Left ventricle myocardium inferior (tissue), 1 donor: Measurements from ENCODE around the gene NFKBIE. TPM values are rescaled to one million over a fixed set of nuclear protein-coding genes. Genes with fewer than 3 reads are reported as not detected.

ENCODE experiments used
- DNase-seq: peaks from one replicate; pipeline ENCODE4 v3.0.0-alpha.2; 2020
- H3K27ac ChIP-seq: fragments of 200-600 bp; replicated peaks from 2 replicates; pipeline ENCODE4 v1.8.0; 2021
- H3K27me3 ChIP-seq: fragments of 200-600 bp; 2 replicates; pipeline ENCODE4 v1.8.0; 2021; ENCODE audit warnings: low read depth
- H3K36me3 ChIP-seq: fragments of 200-600 bp; 2 replicates; pipeline ENCODE4 v1.8.0; 2021
- H3K4me1 ChIP-seq: fragments of 200-600 bp; 2 replicates; pipeline ENCODE4 v1.8.0; 2021
- H3K4me3 ChIP-seq: fragments of 200-600 bp; 2 replicates; pipeline ENCODE4 v1.8.0; 2021; ENCODE audit warnings: mild to moderate bottlenecking, moderate library complexity
- H3K9me3 ChIP-seq: fragments of 200-600 bp; replicated peaks from 2 replicates; pipeline ENCODE4 v1.8.0; 2021
- CTCF ChIP-seq: fragments of 200-600 bp; IDR thresholded peaks from 2 replicates; pipeline ENCODE4 v1.8.0; 2021; ENCODE audit warnings: antibody characterized with exemption, mild to moderate bottlenecking, borderline replicate concordance
- intact Hi-C: fragments of 100-400 bp; cut with micrococcal nuclease; formaldehyde crosslinking; loops from one replicate; pipeline ENCODE4 v1.11.0; 2022
- total RNA-seq: library from RNA; stranded (reverse); fragmentation: NEBNext Ultra II Directional; extraction: Animal tissue kit (Norgen Biotek cat#: 25700); gene quantifications from one replicate; pipeline ENCODE4 v1.2.1, GENCODE V29; 2021
- donor health status: DM: no; HTN: yes; CAD: no; lungs with severe emphysema.

NFKBIE gene
- total RNA-seq, 1 donor from 2014 or later = 2.1 TPM

DNA sequence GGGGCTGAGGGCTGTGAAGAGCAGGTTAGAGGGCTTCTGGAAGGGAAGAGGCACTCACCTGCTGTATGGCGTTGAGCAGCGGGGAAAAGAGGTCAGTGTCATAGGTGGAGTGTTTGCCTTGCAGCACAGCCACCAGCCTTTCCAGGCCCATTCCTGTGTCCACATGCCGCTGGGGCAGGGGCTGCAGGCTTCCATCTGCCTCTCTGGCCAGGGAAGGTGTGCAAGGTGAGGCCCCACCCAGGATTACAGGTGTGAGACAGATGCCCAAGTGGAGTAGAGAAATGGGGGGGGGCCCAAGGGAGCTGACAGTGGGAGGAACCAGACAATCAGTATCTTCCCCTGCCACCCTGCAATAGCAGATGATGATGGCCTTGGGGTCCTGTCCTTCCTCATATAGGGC is 44.9 kb upstream of the NFKBIE start:
- DNase-seq = no peak
- no peaks in the 10 kb centered on the region for H3K9me3 ChIP-seq
- intact Hi-C loops = no loop called here
- TF ChIP-seq CTCF = no peak
- no peak overlapping the region for H3K4me3 ChIP-seq
- H3K36me3 ChIP-seq = peaks cover 64% of the 10 kb centered on the region
- H3K4me1 ChIP-seq = peaks cover 40% of the 10 kb centered on the region
- no peak overlapping the region for H3K27ac ChIP-seq
- no peaks in the 10 kb centered on the region for H3K27me3 ChIP-seq

DNA sequence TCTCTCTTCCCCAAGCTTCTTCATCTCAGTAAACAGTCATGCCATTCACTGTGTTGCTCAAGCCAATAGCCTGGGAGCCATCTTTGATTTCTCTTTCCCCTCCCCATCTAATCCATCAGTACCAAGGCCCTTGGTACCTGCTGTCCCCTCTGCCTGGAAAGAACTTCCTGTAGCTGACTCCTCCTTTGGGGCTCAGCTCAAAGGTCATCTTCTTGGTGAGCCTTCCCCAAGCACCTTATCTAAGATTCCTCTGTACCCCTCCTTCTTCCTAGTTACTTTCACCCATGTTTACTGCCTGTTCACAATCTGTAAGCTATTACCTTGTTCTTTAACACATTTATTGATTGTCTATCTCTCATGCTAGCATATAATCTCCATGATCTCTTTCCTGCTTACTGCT is 44.3 kb upstream of the NFKBIE start:
- Histone ChIP-seq H3K9me3 (no peaks in the 10 kb centered on the region), H3K4me1 (peaks cover 40% of the 10 kb centered on the region), H3K36me3 (peaks cover 70% of the 10 kb centered on the region), H3K27ac (no peak overlapping the region), H3K27me3 (no peaks in the 10 kb centered on the region), H3K4me3 (no peak overlapping the region)
- no peak for DNase-seq
- TF ChIP-seq CTCF = no peak
- intact Hi-C loops = no loop called here

DNA sequence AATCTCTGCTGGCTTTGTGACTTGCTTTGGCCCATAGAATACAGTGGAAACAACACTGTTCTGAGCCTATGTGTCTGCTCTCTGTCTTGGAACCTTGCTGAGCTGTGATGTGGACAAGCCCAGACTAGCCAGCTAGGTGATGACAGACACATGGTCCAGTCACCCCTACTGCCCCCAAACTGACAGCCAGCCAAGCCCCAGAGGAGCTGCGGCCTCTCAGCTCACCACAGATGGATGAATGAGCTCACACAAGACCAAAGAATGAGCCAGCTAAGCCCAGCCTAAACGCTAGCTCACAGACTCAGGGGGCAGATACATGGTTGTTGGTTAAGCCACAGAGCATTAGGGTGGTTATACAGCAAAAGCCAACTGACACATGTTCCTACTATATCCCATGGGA is 43.7 kb upstream of the NFKBIE start:
- H3K4me1 ChIP-seq = peaks cover 40% of the 10 kb centered on the region
- H3K4me3 ChIP-seq = no peak overlapping the region
- no peak for TF ChIP-seq CTCF
- peak overlapping the region; percentile 33 for H3K27ac ChIP-seq
- DNase-seq = peak; percentile 43
- intact Hi-C loops = no loop called here
- peaks cover 76% of the 10 kb centered on the region for H3K36me3 ChIP-seq
- H3K9me3 ChIP-seq = no peaks in the 10 kb centered on the region
- no peaks in the 10 kb centered on the region for H3K27me3 ChIP-seq

GRCh38 chr6:44307217-44307616 is 41.9 kb upstream of the NFKBIE start:
- H3K36me3 ChIP-seq = peaks cover 94% of the 10 kb centered on the region
- no peaks in the 10 kb centered on the region for H3K9me3 ChIP-seq
- H3K4me3 ChIP-seq = no peak overlapping the region
- H3K27me3 ChIP-seq = no peaks in the 10 kb centered on the region
- no peak for TF ChIP-seq CTCF
- DNase-seq = no peak
- H3K4me1 ChIP-seq = peaks cover 30% of the 10 kb centered on the region
- intact Hi-C loops = no loop called here
- H3K27ac ChIP-seq = no peak overlapping the region

DNA sequence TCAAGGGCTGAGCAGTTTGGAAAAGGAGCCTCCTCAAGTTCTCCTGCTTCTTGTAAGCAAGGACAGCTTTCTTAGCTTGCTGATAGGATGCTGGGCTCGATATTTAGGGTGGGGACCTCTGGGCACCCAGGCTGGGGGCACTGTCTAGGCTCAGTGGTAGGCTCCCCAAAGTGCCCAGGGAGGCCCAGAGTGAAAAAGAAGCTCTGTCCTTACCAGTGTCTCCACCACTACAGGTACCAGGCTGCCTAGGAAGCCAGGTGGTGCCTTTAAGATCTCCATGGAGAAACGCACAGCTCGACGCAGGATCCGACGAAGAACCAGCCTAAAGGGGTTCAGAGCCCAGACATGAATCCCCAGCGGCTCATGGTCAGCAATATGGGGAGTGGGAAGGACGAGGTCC is 41.4 kb upstream of the NFKBIE start:
- TF ChIP-seq CTCF = no peak
- Histone ChIP-seq H3K27me3 (no peaks in the 10 kb centered on the region), H3K27ac (no peak overlapping the region), H3K9me3 (no peaks in the 10 kb centered on the region), H3K4me1 (peaks cover 25% of the 10 kb centered on the region), H3K4me3 (no peak overlapping the region), H3K36me3 (peaks cover 98% of the 10 kb centered on the region)
- no peak for DNase-seq
- intact Hi-C loops = no loop called here
